IPS DF 6.9 (cell line): ENCODE results near the gene NTSR1.

Experiments
- DNase-seq: peaks from one replicate; pipeline ENCODE4 v3.0.0-alpha.2; 2013; ENCODE audit warnings: low read depth, low spot score
- H3K27ac ChIP-seq: one replicate; pipeline ENCODE4 v1.5.1; 2013; ENCODE audit warnings: low read length, control low read depth
- H3K27me3 ChIP-seq: 2 replicates; pipeline ENCODE4 v1.6.1; 2013; ENCODE audit warnings: mild to moderate bottlenecking, low read length; ENCODE audit not compliant: control insufficient read depth, insufficient read depth
- H3K36me3 ChIP-seq: 2 replicates; pipeline ENCODE4 v1.6.1; 2013; ENCODE audit warnings: low read length; ENCODE audit not compliant: control insufficient read depth, insufficient read depth
- H3K4me1 ChIP-seq: 2 replicates; pipeline ENCODE4 v1.6.1; 2013; ENCODE audit warnings: low read length; ENCODE audit not compliant: control insufficient read depth, insufficient read depth
- H3K4me3 ChIP-seq: 2 replicates; pipeline ENCODE4 v1.5.1; 2013; ENCODE audit warnings: mild to moderate bottlenecking, low read length
- H3K9me3 ChIP-seq: 2 replicates; pipeline ENCODE4 v1.6.1; 2013; ENCODE audit warnings: low read length, inconsistent platforms; ENCODE audit not compliant: control insufficient read depth, insufficient read depth
- WGBS: extraction: QIAGEN DNeasy Blood & Tissue Kit; methylation state at CpG from one replicate; pipeline ENCODE4 v1.1.7; 2013; ENCODE audit warnings: mixed read lengths, missing lambda C conversion rate; ENCODE audit not compliant: insufficient read length, insufficient coverage; 5-methylcytosine and 5-hydroxymethylcytosine counted together

NTSR1 gene

GRCh38 chr20:62754991-62755356 is 46.3 kb downstream of the NTSR1 start:
- WGBS, result no CpG with 5 or more reads among the region's 1 CpG
- Histone ChIP-seq H3K4me1 (peaks cover 5% of the 10 kb centered on the region; the same call in 1 of the 2 replicates), H3K27me3 (no peaks in the 10 kb centered on the region), H3K4me3 (no peak overlapping the region), H3K27ac (no peak overlapping the region), H3K36me3 (no peaks in the 10 kb centered on the region), H3K9me3 (no peaks in the 10 kb centered on the region)
- no peak for DNase-seq

DNA sequence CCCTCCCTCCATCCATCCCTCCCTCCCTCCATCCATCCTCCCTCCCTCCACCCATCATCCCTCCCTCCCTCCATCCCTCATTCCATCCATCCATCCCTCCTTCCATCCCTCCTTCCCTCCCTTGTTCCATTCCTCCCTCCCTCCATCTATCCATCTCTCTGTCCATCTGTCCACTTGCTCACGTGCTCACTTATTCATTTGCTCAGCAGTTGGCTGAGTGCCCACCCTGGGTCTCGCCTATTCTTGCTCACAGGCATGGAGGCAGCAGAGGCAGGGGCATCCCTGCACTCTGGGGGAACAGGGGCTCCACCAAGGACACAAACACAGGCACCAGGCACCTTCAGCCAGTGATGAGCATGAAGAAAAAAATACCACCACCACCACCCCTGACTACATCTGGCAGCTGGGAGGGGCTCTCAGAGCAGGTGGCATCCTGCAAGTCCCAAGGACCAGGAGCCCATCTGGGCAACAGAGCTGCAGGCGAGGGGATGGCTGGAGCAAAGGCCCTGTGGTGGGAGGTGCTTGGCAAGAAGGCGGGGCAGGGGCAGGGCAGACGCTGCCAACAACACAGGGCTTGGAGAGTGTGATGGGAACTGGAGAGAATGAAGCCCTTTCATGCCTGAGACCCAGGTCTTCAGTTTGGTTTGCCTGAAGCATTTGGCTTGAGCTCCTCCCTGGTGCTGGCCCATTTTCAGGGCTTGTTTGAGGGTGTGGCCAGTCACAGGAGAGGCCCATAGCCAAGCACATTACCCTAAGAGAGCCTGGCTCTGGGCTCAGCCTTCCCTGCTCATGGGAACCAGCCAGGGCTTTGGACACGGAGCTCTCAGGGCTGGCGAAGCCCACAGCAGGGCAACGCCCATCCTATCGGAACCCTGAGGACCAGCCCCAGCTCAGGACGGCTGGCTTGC is 47.4 kb downstream of the NTSR1 start:
- Histone ChIP-seq H3K4me1 (peaks cover 5% of the 10 kb centered on the region; the same call in 1 of the 2 replicates), H3K27me3 (no peaks in the 10 kb centered on the region), H3K27ac (no peak overlapping the region), H3K4me3 (no peak overlapping the region), H3K36me3 (no peaks in the 10 kb centered on the region), H3K9me3 (no peaks in the 10 kb centered on the region)
- WGBS, result no CpG with 5 or more reads among the region's 10 CpGs
- no peak for DNase-seq

DNA sequence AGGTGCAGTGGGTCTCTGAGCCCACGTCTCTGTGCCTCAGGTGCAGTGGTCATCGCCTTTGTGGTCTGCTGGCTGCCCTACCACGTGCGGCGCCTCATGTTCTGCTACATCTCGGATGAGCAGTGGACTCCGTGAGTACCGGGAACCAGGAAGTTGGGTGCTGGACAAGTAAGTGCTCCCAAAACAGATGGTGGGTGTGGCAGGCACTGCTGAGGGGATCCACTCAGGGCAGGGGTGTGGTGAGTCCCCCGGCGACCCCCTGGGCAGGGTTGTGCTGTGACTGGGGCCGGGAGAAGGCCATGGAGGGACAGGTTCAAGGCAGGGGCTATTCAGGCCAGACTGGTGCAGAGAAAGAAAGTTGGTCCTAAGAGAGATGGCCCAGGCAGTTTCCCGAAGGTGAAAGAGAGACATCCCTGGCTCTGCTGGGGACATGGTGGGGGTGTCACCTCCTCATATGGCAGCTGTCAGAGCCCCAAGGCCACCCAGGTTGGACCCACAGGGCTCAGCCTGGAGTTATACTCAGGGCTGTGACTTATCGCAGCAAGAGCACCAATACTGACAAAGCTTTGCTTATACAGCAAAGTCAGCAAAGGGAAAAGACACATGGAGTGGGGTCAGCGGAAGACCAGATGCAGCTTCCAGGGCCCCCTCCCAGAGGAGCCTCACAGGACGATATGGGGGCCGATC is 49.7 kb downstream of the NTSR1 start:
- Histone ChIP-seq H3K27ac (no peak overlapping the region), H3K27me3 (no peaks in the 10 kb centered on the region), H3K4me1 (peaks cover 1% of the 10 kb centered on the region; the same call in 1 of the 2 replicates), H3K36me3 (no peaks in the 10 kb centered on the region), H3K9me3 (no peaks in the 10 kb centered on the region), H3K4me3 (no peak overlapping the region)
- no peak for DNase-seq
- no CpG with 5 or more reads among the region's 16 CpGs for WGBS

DNA sequence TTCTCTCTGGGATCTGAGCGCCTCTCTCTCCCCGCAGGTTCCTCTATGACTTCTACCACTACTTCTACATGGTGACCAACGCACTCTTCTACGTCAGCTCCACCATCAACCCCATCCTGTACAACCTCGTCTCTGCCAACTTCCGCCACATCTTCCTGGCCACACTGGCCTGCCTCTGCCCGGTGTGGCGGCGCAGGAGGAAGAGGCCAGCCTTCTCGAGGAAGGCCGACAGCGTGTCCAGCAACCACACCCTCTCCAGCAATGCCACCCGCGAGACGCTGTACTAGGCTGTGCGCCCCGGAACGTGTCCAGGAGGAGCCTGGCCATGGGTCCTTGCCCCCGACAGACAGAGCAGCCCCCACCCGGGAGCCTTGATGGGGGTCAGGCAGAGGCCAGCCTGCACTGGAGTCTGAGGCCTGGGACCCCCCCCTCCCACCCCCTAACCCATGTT is 51.4 kb downstream of the NTSR1 start:
- H3K4me1 ChIP-seq, result no peaks in the 10 kb centered on the region
- no peaks in the 10 kb centered on the region for H3K36me3 ChIP-seq
- H3K27ac ChIP-seq, result no peak overlapping the region
- no peaks in the 10 kb centered on the region for H3K27me3 ChIP-seq
- WGBS, result no CpG with 5 or more reads among the region's 20 CpGs
- no peak overlapping the region for H3K4me3 ChIP-seq
- no peaks in the 10 kb centered on the region for H3K9me3 ChIP-seq
- no peak for DNase-seq

DNA sequence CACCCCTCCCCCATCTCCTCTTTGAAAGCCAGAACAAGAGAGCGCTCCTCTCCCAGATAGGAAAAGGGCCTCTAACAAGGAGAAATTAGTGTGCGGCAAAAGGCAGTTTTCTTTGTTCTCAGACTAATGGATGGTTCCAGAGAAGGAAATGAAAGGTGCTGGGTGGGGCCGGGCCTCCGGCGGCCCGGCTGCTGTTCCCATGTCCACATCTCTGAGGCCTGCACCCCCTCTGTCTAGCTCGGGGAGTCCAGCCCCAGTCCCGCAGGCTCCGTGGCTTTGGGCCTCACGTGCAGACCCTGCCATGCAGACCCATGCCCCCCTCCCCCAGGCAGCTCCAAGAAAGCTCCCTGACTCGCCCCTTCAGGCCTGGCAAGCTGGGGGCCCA is 51.8 kb downstream of the NTSR1 start:
- DNase-seq, result no peak
- Histone ChIP-seq H3K27me3 (no peaks in the 10 kb centered on the region), H3K36me3 (no peaks in the 10 kb centered on the region), H3K9me3 (no peaks in the 10 kb centered on the region), H3K4me1 (no peaks in the 10 kb centered on the region), H3K4me3 (no peak overlapping the region), H3K27ac (no peak overlapping the region)
- WGBS, result no CpG with 5 or more reads among the region's 11 CpGs

DNA sequence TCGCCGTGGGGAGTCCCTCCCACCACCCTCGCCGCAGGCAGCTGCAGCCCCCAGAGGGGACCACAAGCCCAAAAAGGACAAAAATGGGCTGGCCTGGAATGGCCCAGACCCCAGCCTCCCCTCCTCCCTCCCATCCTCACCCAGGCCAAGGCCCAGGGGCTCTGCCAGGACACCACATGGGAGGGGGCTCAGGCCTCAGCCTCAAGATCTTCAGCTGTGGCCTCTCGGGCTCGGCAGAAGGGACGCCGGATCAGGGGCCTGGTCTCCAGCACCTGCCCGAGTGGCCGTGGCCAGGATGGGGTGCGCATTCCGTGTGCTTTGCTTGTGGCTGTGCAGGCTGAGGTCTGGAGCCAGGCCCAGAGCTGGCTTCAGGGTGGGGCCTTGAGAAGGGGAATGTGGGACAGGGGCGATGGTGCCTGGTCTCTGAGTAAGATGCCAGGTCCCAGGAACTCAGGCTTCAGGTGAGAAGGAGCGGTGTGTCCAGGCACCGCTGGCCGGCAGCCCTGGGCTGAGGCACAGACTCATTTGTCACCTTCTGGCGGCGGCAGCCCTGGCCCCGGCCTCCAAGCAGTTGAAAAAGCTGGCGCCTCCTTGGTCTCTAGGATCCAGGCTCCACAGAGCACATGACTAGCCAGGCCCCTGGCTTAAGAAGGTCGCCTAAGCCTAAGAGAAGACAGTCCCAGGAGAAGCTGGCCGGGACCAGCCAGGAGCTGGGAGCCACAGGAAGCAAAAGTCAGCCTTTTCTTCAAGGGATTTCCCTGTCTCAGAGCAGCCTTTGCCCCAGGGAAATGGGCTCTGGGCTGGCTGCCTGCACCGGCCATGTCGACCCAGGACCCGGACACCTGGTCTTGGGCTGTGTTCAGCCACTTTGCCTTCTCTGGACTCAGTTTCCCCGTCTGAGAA is 52.5 kb downstream of the NTSR1 start:
- Histone ChIP-seq H3K27ac (no peak overlapping the region), H3K4me1 (no peaks in the 10 kb centered on the region), H3K27me3 (no peaks in the 10 kb centered on the region), H3K4me3 (no peak overlapping the region), H3K9me3 (no peaks in the 10 kb centered on the region), H3K36me3 (no peaks in the 10 kb centered on the region)
- no peak for DNase-seq
- WGBS, result no CpG with 5 or more reads among the region's 26 CpGs

DNA sequence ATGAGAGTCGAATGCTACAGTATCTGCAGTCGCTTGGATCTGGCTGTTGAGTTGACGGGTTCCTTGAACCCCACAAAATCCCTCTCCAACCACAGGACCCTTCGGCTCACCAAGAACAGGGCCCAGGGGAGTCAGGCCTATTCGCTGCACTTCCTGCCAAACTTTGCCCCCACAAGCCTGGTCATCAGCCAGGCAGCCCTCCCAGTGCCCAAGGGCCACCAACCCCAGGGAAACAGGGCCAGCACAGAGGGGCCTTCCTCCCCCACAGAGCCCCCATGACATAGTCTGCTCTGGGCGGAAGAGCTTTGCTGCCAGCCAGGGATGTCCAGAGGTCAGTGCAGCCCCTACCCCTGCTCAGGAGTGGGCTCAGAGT is 53.1 kb downstream of the NTSR1 start:
- no CpG with 5 or more reads among the region's 6 CpGs for WGBS

GRCh38 chr20:62762376-62762775 is 53.7 kb downstream of the NTSR1 start:
- Histone ChIP-seq H3K9me3 (no peaks in the 10 kb centered on the region), H3K27ac (no peak overlapping the region), H3K36me3 (no peaks in the 10 kb centered on the region), H3K4me1 (no peaks in the 10 kb centered on the region), H3K4me3 (no peak overlapping the region), H3K27me3 (no peaks in the 10 kb centered on the region)
- WGBS, result no CpG with 5 or more reads among the region's 22 CpGs
- DNase-seq, result no peak

More for the DNA sequence above, 53.1 kb downstream of the NTSR1 start:
- Histone ChIP-seq H3K4me3 (no peak overlapping the region), H3K9me3 (no peaks in the 10 kb centered on the region), H3K27ac (no peak overlapping the region), H3K4me1 (no peaks in the 10 kb centered on the region), H3K36me3 (no peaks in the 10 kb centered on the region), H3K27me3 (no peaks in the 10 kb centered on the region)
- no peak for DNase-seq

DNA sequence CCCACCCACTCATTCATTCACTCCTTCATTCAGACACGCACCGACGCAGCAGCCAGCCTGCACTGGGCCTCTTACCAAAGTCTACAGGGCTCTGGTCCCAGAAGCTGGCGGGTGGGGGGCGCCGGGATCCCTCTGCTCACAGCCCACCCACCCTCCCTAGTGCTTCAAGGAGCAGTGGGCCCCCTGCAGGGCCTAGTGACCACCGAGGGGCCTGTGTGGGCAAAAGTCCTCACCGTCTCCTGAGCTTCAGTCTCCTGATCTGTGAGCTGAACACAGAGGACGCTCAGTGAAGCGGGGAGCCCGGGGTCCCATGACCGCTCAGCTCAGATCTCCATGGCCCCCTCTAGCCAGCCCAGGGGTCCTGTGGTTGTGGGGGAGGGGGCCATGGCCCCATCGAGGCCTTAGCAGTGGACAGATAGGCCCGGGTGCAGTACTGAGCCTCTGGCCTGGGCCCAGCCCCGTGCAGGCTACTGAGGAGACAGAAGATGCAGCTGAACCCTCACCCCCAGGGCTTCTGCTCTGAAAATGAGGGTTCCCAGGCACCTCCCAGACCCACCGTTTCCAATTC is 54.2 kb downstream of the NTSR1 start:
- Histone ChIP-seq H3K4me3 (no peak overlapping the region), H3K9me3 (no peaks in the 10 kb centered on the region), H3K27me3 (no peaks in the 10 kb centered on the region), H3K4me1 (no peaks in the 10 kb centered on the region), H3K27ac (no peak overlapping the region), H3K36me3 (no peaks in the 10 kb centered on the region)
- no peak for DNase-seq
- WGBS, result no CpG with 5 or more reads among the region's 16 CpGs

DNA sequence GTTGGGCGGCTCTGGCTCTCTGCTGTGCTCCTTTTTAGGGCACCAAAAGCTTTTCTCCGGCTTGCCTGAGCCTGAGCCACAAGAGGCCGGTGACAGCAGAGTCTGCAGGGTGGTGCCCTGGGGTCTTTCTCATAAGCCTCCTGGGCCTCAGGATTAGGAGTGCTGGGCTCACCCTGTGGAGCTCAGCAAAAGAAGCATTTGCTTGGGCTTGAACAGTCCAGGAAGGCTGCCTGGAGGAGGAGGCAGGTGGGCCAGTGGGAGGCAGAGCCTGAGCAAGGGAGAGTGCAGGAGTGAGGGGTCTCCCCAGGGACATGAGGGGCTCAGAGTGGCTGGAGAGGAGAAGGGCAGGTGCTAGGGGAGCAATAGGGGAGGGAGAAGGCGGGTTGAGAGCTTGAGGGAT is 54.8 kb downstream of the NTSR1 start:
- H3K4me1 ChIP-seq, result no peaks in the 10 kb centered on the region
- H3K27ac ChIP-seq, result no peak overlapping the region
- H3K27me3 ChIP-seq, result no peaks in the 10 kb centered on the region
- DNase-seq, result no peak
- H3K36me3 ChIP-seq, result no peaks in the 10 kb centered on the region
- H3K4me3 ChIP-seq, result no peak overlapping the region
- H3K9me3 ChIP-seq, result no peaks in the 10 kb centered on the region
- no CpG with 5 or more reads among the region's 4 CpGs for WGBS
